Aorta (tissue), 5 donors: ENCODE measurements around the gene LGALS7B. TPM values are rescaled to one million over a fixed set of nuclear protein-coding genes. Genes with fewer than 3 reads are reported as not detected.
"Not testable (repeated sequence)": the region's sequence is repeated elsewhere in the genome, so short reads cannot be mapped to it uniquely, and the experiment has no call there.

Source experiments
- ATAC-seq: fragments of 200-7000 bp; cut with Tn5 transposase; one replicate; pipeline ENCODE4 v1.9.1; 2022; ENCODE audit warnings: moderate library complexity; ENCODE audit not compliant: low FRiP score
- DNase-seq, 2 donors: peaks; one replicate each; pipeline ENCODE4 v3.0.0-alpha.2; 2020
- H3K27ac ChIP-seq, 2 donors: one replicate each; pipeline ENCODE4 v1.5.1; 2013; ENCODE audit warnings: low read length in 2 of 2, mild to moderate bottlenecking in 2 of 2, moderate library complexity in 2 of 2, control low read depth in 1 of 2, inconsistent platforms in 1 of 2, low read depth in 1 of 2
- H3K27me3 ChIP-seq, 2 donors: one replicate each; pipeline ENCODE4 v1.6.1; 2013; ENCODE audit warnings: control low read depth in 1 of 2, low read length in 1 of 2, mild to moderate bottlenecking in 1 of 2, moderate library complexity in 1 of 2; ENCODE audit not compliant: insufficient read depth in 2 of 2, control insufficient read depth in 1 of 2
- H3K36me3 ChIP-seq, 2 donors: one replicate each; pipeline ENCODE4 v1.6.1; 2013; ENCODE audit warnings: control low read depth in 1 of 2, low read length in 1 of 2, mild to moderate bottlenecking in 1 of 2; ENCODE audit not compliant: insufficient read depth in 2 of 2, control insufficient read depth in 1 of 2
- H3K4me1 ChIP-seq, 2 donors: one replicate each; pipeline ENCODE4 v1.6.1; 2013; ENCODE audit warnings: low read length in 2 of 2, control low read depth in 1 of 2, mild to moderate bottlenecking in 1 of 2, moderate library complexity in 1 of 2; ENCODE audit not compliant: insufficient read depth in 2 of 2, control insufficient read depth in 1 of 2
- H3K4me3 ChIP-seq, 2 donors: one replicate each; pipeline ENCODE4 v1.5.1; 2013; ENCODE audit warnings: low read length in 2 of 2, control low read depth in 1 of 2, mild to moderate bottlenecking in 1 of 2
- H3K9me3 ChIP-seq: one replicate; pipeline ENCODE4 v1.6.1; 2013; ENCODE audit warnings: mild to moderate bottlenecking, low read length; ENCODE audit not compliant: control insufficient read depth
- WGBS, 2 donors: extraction: QIAGEN DNeasy Blood & Tissue Kit; methylation state at CpG; one replicate each; pipeline ENCODE4 v1.1.7; 2013; 5-methylcytosine and 5-hydroxymethylcytosine counted together
- intact Hi-C, 2 donors: fragments of 100-400 bp; cut with DNase I; formaldehyde crosslinking; loops; one replicate each; pipeline versions ENCODE4 v1.14.2 to v1.15.0; 2022
- polyA plus RNA-seq, 2 donors: library from polyadenylated mRNA; stranded (reverse); fragments of 200-250 nt; gene quantifications; one replicate each; pipeline ENCODE4 v1.2.3, GENCODE V29; 2013
- total RNA-seq, 2 donors: library from RNA; stranded (reverse); fragmentation: NEBNext Ultra II Directional; extraction: Animal tissue kit (Norgen Biotek cat#: 25700); gene quantifications; one replicate each; pipeline ENCODE4 v1.2.1, GENCODE V29; 2021
- donor health status: healthy with polysubstance abuse.
- donor health status: Bipolar disorder and iron deficiency.
- donor health status: DM: no; HTN: no; CAD: no.
- donor health status: DM: no; HTN: no; CAD: no.
- donor health status: DM: yes; HTN: yes; CAD: no.

Gene LGALS7B
- total and polyA plus RNA-seq, 4 donors: not detected

DNA sequence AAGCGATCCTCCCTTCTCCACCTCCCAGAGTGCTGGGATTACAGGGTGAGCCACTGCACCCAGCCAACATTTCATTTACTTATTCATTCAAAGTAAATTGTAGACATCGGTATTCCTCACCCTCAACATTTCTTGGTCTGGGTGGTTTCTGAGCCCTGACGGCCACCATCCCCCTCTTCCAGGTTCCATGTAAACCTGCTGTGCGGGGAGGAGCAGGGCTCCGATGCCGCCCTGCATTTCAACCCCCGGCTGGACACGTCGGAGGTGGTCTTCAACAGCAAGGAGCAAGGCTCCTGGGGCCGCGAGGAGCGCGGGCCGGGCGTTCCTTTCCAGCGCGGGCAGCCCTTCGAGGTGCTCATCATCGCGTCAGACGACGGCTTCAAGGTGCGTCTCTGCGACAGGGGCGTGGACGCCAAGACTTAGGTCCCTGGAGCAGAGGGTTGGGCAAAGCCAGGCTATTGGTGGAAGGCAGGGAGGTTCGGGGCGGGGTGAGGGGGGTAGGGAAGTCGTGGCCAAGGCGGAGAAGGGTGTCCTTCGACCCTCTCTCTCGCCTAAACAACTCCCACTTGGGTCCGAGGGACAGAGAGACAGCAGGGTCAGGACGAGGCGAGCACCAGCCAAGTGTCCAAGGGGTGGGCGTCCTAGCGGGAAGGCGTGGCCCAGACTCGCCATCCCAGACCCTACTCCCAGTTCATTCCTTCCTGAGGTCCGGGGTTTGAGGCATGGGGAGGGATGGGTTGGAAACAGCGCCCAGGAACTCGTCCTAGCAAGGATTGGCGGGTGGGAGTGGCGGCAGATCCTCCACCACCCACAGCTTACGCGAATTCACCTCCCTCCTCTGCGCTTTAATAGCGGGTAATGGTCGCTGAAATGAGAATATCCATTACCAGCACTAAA is 1.8 kb downstream of the LGALS7B start:
- H3K27ac ChIP-seq, H3K4me3 ChIP-seq, H3K4me1 ChIP-seq, H3K9me3 ChIP-seq, intact Hi-C loops, H3K27me3 ChIP-seq, ATAC-seq, H3K36me3 ChIP-seq: not testable (repeated sequence)
- 41 to 65% methylated on average over 9 to 19 of the region's 49 CpGs for WGBS, 2 donors
- DNase-seq: peak in 1 of 2 donors; percentile 54

GRCh38 chr19:38791451-38792064 is 2.6 kb downstream of the LGALS7B start:
- not testable (repeated sequence) for H3K4me1 ChIP-seq, H3K27me3 ChIP-seq, DNase-seq, H3K4me3 ChIP-seq, H3K9me3 ChIP-seq, H3K27ac ChIP-seq, H3K36me3 ChIP-seq
- peak; percentile 91 for ATAC-seq
- intact Hi-C loops: loop anchor here in 1 of 2 donors (2.0 kb wide), 1 partner anchor 17 kb away; no protein-coding TSS in a partner anchor
- no CpG with 5 or more reads among the region's 40 CpGs for WGBS, 2 donors

- Histone ChIP-seq H3K36me3 (no peaks in the 10 kb centered on the region), H3K27ac (no peak overlapping the region), H3K4me1 (no peaks in the 10 kb centered on the region), H3K4me3 (no peak overlapping the region), H3K27me3 (no peaks in the 10 kb centered on the region), H3K9me3 (no peaks in the 10 kb centered on the region)
- intact Hi-C loops: loop anchor here in 1 of 2 donors (2.0 kb wide), 1 partner anchor 18 kb away; no protein-coding TSS in a partner anchor
- DNase-seq (peak; percentile 54 to 81), ATAC-seq (peak; percentile 42)
- WGBS, 2 donors: 13 to 15% methylated on average over 54 to 65 of the region's 71 CpGs
Observed at GRCh38 chr19:38792250-38793111, 3.5 kb downstream of the LGALS7B start.

DNA sequence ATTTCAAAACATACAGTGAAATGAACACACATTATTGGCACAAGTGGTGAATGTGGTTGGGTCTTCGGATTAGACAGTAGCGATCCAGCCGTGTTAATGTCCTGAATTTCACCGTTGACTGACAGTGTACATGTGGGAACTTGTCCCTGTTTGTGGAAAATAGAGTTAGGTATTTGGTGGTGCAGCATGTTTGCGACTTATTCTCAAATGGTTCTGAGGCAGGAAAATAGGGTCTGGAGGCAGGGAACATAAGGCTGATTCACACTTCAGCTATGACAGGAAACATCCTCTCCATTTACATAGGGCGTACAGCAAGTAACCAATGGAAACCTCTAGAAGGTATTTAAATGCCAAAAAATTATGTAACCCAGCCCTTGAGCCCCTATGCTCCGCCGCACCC is 4.2 kb downstream of the LGALS7B start:
- intact Hi-C loops: loop anchor here in 1 of 2 donors (2.0 kb wide), 1 partner anchor 18 kb away; no protein-coding TSS in a partner anchor
- H3K4me3 ChIP-seq: no peak overlapping the region
- ATAC-seq (no peak), DNase-seq (no peak)
- 69 to 80% methylated on average over 8 of the region's 8 CpGs for WGBS, 2 donors
- no peaks in the 10 kb centered on the region for H3K4me1 ChIP-seq
- no peak overlapping the region for H3K27ac ChIP-seq
- H3K36me3 ChIP-seq: no peaks in the 10 kb centered on the region
- no peaks in the 10 kb centered on the region for H3K27me3 ChIP-seq
- H3K9me3 ChIP-seq: no peaks in the 10 kb centered on the region

DNA sequence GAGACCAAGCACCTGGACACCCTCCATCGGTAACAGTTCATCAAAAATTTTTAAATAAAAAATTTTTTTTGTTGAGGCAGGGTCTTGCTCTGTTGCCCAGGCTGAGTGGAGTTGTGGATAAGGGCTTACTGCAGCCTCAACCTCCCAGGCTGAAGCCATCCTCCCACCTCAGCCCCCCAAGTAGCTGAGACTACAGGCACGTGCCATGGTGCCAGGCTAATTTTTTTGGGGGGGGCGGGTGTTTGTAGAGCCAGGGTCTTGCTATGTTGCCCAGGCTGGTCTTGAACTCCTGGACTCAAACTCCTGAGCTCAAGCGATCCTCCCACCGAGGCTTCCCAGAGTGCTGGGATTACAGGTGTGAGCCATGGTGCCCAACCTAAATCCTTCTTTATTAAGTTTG is 4.7 kb downstream of the LGALS7B start:
- 92 to 94% methylated on average over 5 of the region's 5 CpGs for WGBS, 2 donors
- no peaks in the 10 kb centered on the region for H3K9me3 ChIP-seq

GRCh38 chr19:38795549-38795948 is 6.5 kb downstream of the LGALS7B start:
- Histone ChIP-seq H3K27ac (no peak overlapping the region), H3K4me3 (no peak overlapping the region), H3K4me1 (no peaks in the 10 kb centered on the region), H3K9me3 (no peaks in the 10 kb centered on the region), H3K36me3 (no peaks in the 10 kb centered on the region), H3K27me3 (no peaks in the 10 kb centered on the region)
- no peak for ATAC-seq
- 82 to 89% methylated on average over 4 of the region's 4 CpGs for WGBS, 2 donors
- DNase-seq: peak in 1 of 2 donors; percentile 11
- intact Hi-C loops: no loop called here

More for the DNA sequence above, 4.7 kb downstream of the LGALS7B start:
- Histone ChIP-seq H3K36me3 (no peaks in the 10 kb centered on the region), H3K27me3 (no peaks in the 10 kb centered on the region), H3K4me1 (no peaks in the 10 kb centered on the region), H3K27ac (no peak overlapping the region), H3K4me3 (no peak overlapping the region)
- intact Hi-C loops: loop anchor here in 1 of 2 donors (2.0 kb wide), 1 partner anchor 19 kb away; no protein-coding TSS in a partner anchor
- DNase-seq (peak in 1 of 2 donors; percentile 42), ATAC-seq (no peak)

GRCh38 chr19:38796154-38796553 is 7.2 kb downstream of the LGALS7B start:
- Histone ChIP-seq H3K27me3 (no peaks in the 10 kb centered on the region), H3K36me3 (no peaks in the 10 kb centered on the region), H3K9me3 (no peaks in the 10 kb centered on the region), H3K4me1 (no peaks in the 10 kb centered on the region), H3K4me3 (no peak overlapping the region), H3K27ac (no peak overlapping the region)
- WGBS, 2 donors: 63 to 69% methylated on average over 2 of the region's 2 CpGs
- intact Hi-C loops: no loop called here
- ATAC-seq: no peak
- no peak for DNase-seq

GRCh38 chr19:38797781-38798180 is 8.8 kb downstream of the LGALS7B start:
- intact Hi-C loops, H3K9me3 ChIP-seq, H3K4me3 ChIP-seq, H3K27me3 ChIP-seq, H3K36me3 ChIP-seq, H3K4me1 ChIP-seq, ATAC-seq, H3K27ac ChIP-seq: not testable (repeated sequence)
- WGBS, 2 donors: 89 to 93% methylated on average over 14 to 33 of the region's 33 CpGs
- peak in 1 of 2 donors; percentile 28 for DNase-seq
